DOHH2 (cell line): ENCODE measurements around the gene BBS5.

Experiments
- H3F3A ChIP-seq: fragments of 200-600 bp; sonication (generic), shearing (Covaris generic); 2 replicates; pipeline ENCODE4 v1.6.0; 2016; ENCODE audit warnings: antibody characterized with exemption, mild to moderate bottlenecking; ENCODE audit not compliant: control insufficient read depth, insufficient read depth
- H3K27ac ChIP-seq: fragments of 200-600 bp; sonication (generic); 2 replicates; pipeline ENCODE4 v1.5.1; 2014; ENCODE audit warnings: low read depth, mild to moderate bottlenecking, low read length, moderate library complexity
- H3K27me3 ChIP-seq: fragments of 200-600 bp; sonication (generic); 2 replicates; pipeline ENCODE4 v1.6.1; 2014; ENCODE audit warnings: mild to moderate bottlenecking, low read length, mixed read lengths; ENCODE audit not compliant: control insufficient read depth
- H3K36me3 ChIP-seq: fragments of 200-600 bp; sonication (generic); 2 replicates; pipeline ENCODE4 v1.6.1; 2014; ENCODE audit warnings: mild to moderate bottlenecking, low read length, moderate library complexity, mixed read lengths; ENCODE audit not compliant: control insufficient read depth
- H3K4me1 ChIP-seq: fragments of 200-600 bp; sonication (generic); 2 replicates; pipeline ENCODE4 v1.6.1; 2014; ENCODE audit warnings: mild to moderate bottlenecking, low read length, mixed read lengths; ENCODE audit not compliant: control insufficient read depth
- H3K4me2 ChIP-seq: fragments of 200-600 bp; sonication (generic); 2 replicates; pipeline ENCODE4 v1.6.0; 2014; ENCODE audit warnings: mild to moderate bottlenecking, low read length, moderate library complexity
- H3K4me3 ChIP-seq: fragments of 200-600 bp; sonication (generic); 2 replicates; pipeline ENCODE4 v1.5.1; 2014; ENCODE audit warnings: mild to moderate bottlenecking, low read length, mixed read lengths
- H3K79me2 ChIP-seq: fragments of 200-600 bp; sonication (generic); 2 replicates; pipeline ENCODE4 v1.6.1; 2014; ENCODE audit warnings: mild to moderate bottlenecking, low read length, mixed read lengths; ENCODE audit not compliant: control insufficient read depth
- H3K9me2 ChIP-seq: fragments of 200-600 bp; sonication (generic); replicated peaks from 2 replicates; pipeline ENCODE4 v1.6.1; 2014; ENCODE audit warnings: mild to moderate bottlenecking, low read length, mixed read lengths; ENCODE audit not compliant: control insufficient read depth
- H3K9me3 ChIP-seq: fragments of 200-600 bp; sonication (generic); 2 replicates; pipeline ENCODE4 v1.6.1; 2014; ENCODE audit warnings: antibody characterized with exemption, low read length, mixed read lengths; ENCODE audit not compliant: control insufficient read depth, insufficient read depth
- H4K20me1 ChIP-seq: fragments of 200-600 bp; sonication (generic); 2 replicates; pipeline ENCODE4 v1.6.0; 2014; ENCODE audit warnings: low read depth, mild to moderate bottlenecking, antibody characterized with exemption, low read length, moderate library complexity; ENCODE audit not compliant: control insufficient read depth, insufficient read depth
- EZH2phosphoT487 ChIP-seq: fragments of 200-600 bp; sonication (generic); IDR thresholded peaks from 2 replicates; pipeline ENCODE4 v1.6.1; 2017; ENCODE audit warnings: borderline replicate concordance, mild to moderate bottlenecking, antibody characterized with exemption, low read length, moderate library complexity, mixed read lengths
- TF ChIP-seq, protein P1 (sequence below): fragments of 200-600 bp; sonication (generic); IDR thresholded peaks from one replicate; pipeline ENCODE4 v1.5.1; 2014; ENCODE audit warnings: antibody characterized with exemption, mild to moderate bottlenecking, low read depth, low read length; ENCODE audit not compliant: poor library complexity, severe bottlenecking

Gene BBS5

DNA sequence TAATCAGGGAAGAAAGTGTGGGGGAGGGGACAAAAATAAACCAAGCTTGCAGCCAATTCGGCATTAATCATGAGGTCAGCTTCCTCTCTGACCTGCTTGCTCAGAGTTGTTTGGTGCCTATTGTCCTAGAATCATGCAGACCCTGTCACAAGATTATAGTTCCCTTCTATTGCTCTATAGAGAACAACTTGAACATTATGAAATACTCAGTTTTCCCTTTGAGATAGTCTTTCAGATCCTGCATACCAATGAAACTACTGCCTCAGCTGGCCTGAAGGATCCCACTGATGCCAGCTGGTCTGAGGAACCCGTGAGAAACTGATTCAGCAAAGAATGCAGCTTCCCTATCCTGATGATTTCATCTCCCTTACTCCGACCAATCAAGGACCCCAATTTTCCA lies 955 bp upstream of the BBS5 start:
- TF ChIP-seq, protein P1, sequence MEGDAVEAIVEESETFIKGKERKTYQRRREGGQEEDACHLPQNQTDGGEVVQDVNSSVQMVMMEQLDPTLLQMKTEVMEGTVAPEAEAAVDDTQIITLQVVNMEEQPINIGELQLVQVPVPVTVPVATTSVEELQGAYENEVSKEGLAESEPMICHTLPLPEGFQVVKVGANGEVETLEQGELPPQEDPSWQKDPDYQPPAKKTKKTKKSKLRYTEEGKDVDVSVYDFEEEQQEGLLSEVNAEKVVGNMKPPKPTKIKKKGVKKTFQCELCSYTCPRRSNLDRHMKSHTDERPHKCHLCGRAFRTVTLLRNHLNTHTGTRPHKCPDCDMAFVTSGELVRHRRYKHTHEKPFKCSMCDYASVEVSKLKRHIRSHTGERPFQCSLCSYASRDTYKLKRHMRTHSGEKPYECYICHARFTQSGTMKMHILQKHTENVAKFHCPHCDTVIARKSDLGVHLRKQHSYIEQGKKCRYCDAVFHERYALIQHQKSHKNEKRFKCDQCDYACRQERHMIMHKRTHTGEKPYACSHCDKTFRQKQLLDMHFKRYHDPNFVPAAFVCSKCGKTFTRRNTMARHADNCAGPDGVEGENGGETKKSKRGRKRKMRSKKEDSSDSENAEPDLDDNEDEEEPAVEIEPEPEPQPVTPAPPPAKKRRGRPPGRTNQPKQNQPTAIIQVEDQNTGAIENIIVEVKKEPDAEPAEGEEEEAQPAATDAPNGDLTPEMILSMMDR, result no peak
- H3K27ac ChIP-seq, result no peak overlapping the region
- no peak overlapping the region for H3K4me3 ChIP-seq

DNA sequence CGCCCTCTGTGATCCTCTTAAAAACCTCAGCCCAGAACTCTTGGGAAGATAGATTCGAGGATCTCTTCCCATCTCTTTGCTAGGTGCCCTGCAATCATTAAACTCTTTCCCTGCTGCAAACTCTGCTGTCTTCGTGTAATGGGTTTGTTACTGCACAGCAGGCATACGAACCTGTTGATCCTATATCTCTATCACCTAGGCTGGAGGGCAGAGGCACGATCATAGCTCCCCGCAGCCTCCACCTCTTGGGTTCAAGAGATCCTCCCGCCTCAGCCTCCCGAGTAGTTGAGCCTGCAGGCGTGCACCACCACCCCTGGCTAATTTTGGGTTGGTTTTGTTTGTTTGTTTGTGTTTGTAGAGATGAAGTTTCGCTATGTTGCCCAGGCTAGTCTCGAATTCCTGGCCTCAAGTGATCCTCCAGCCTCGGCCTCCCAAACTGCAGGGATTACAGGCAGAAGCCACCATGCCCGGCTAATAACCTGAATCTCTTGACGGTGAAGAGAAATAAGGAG lies 493 bp upstream of the BBS5 start:
- Histone ChIP-seq H3K9me2 (no peaks in the 10 kb centered on the region), H3K4me3 (peak overlapping the region; percentile 84), H4K20me1 (no peaks in the 10 kb centered on the region), H3K4me1 (peaks cover 12% of the 10 kb centered on the region), H3F3A (no peaks in the 10 kb centered on the region), H3K36me3 (no peaks in the 10 kb centered on the region; the same call in 1 of the 2 replicates), H3K79me2 (no peaks in the 10 kb centered on the region), H3K9me3 (no peaks in the 10 kb centered on the region), H3K27ac (no peak overlapping the region), H3K4me2 (peak overlapping the region; percentile 91), H3K27me3 (no peaks in the 10 kb centered on the region)
- TF ChIP-seq, protein P1, result no peak
- no peak for TF ChIP-seq EZH2phosphoT487

More for the DNA sequence above, 955 bp upstream of the BBS5 start:
- no peaks in the 10 kb centered on the region for H3K79me2 ChIP-seq
- H3K4me2 ChIP-seq, result no peak overlapping the region
- no peaks in the 10 kb centered on the region for H3K9me2 ChIP-seq
- no peaks in the 10 kb centered on the region for H3K9me3 ChIP-seq
- no peaks in the 10 kb centered on the region for H4K20me1 ChIP-seq
- H3F3A ChIP-seq, result no peaks in the 10 kb centered on the region
- H3K4me1 ChIP-seq, result peaks cover 12% of the 10 kb centered on the region
- H3K27me3 ChIP-seq, result no peaks in the 10 kb centered on the region
- no peaks in the 10 kb centered on the region for H3K36me3 ChIP-seq

DNA sequence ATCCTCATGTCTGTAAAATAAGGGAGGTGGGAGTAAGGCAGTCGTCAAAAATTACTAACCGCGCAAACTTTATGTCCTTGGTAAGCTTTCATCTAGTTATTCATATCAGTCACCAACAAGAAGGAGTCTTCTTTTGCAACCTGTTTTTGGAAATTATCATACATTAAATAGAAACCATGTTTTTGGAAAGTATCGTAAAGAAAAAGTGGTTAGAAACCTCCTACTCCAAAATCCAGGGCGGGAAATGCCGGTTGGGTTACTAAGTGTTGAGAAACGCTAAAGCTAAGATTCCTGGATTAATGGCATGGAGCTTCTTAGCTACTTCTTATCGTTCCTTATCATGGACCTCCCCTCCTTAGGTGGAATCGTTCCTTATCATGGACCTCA lies 778 bp downstream of the BBS5 start:
- no peak overlapping the region for H3K27ac ChIP-seq

DNA sequence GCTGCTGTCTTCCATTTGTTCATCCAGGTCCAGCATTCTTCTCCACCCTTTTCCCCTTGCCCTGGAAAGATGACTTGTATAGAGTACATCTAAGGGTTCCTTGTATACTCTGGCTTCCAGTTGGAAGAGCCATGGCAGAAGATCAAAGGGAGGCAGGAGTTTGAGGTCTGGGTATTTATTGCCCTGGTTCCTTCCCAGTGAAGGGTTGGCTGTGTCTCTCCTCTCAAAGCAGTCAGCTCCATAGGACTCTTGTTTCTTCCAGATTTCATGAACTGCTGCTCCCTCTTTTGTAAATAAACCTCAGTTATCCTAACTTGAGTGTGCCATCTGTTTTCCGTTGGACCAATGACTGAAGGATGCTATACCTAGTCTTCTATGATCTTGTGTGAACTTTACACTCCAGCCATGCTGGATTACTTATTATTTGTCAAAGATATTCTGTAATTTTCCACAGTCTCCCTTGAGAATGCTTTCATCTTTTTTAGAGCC lies 6.4 kb downstream of the BBS5 start:
- Histone ChIP-seq H3K9me3 (no peaks in the 10 kb centered on the region), H3K4me1 (no peaks in the 10 kb centered on the region), H4K20me1 (no peaks in the 10 kb centered on the region), H3F3A (no peaks in the 10 kb centered on the region), H3K27me3 (no peaks in the 10 kb centered on the region), H3K9me2 (no peaks in the 10 kb centered on the region), H3K27ac (no peak overlapping the region), H3K79me2 (no peaks in the 10 kb centered on the region), H3K4me2 (no peak overlapping the region), H3K4me3 (no peak overlapping the region), H3K36me3 (no peaks in the 10 kb centered on the region; the same call in 1 of the 2 replicates)
- TF ChIP-seq, protein P1, result no peak
- TF ChIP-seq EZH2phosphoT487, result no peak

More for the DNA sequence above, 778 bp downstream of the BBS5 start:
- H3K27me3 ChIP-seq, result no peaks in the 10 kb centered on the region
- no peaks in the 10 kb centered on the region; the same call in 1 of the 2 replicates for H3K36me3 ChIP-seq
- no peaks in the 10 kb centered on the region for H3K79me2 ChIP-seq
- H3F3A ChIP-seq, result no peaks in the 10 kb centered on the region
- no peaks in the 10 kb centered on the region for H3K9me2 ChIP-seq
- H3K4me1 ChIP-seq, result peaks cover 12% of the 10 kb centered on the region
- no peaks in the 10 kb centered on the region for H4K20me1 ChIP-seq
- TF ChIP-seq EZH2phosphoT487, result no peak
- peak overlapping the region; percentile 91 for H3K4me2 ChIP-seq
- no peaks in the 10 kb centered on the region for H3K9me3 ChIP-seq
- H3K4me3 ChIP-seq, result peak overlapping the region; percentile 84
